Epithelial cell of esophagus (primary cell): Measurements from ENCODE around the gene IFT81.
A peak's percentile ranks its signal among the peaks of the same experiment; 100 is the strongest.

Experiments
- DNase-seq: peaks from one replicate; pipeline ENCODE4 v3.0.0; 2010; ENCODE audit warnings: low read depth
- H3K4me3 ChIP-seq: 2 replicates; pipeline ENCODE4 v1.5.1; 2011; ENCODE audit warnings: mild to moderate bottlenecking, low read length, control low read depth
- CTCF ChIP-seq: IDR thresholded peaks from 2 replicates; pipeline ENCODE4 v1.5.1; 2011; ENCODE audit warnings: low read depth, mild to moderate bottlenecking, low read length, control low read depth, inconsistent platforms; ENCODE audit not compliant: insufficient read depth; ENCODE audit errors: missing control alignments

The IFT81 gene

GRCh38 chr12:110175201-110175600 is 51.0 kb downstream of the IFT81 start:
- no peak for TF ChIP-seq CTCF
- no peak for DNase-seq
- no peak overlapping the region for H3K4me3 ChIP-seq

- H3K4me3 ChIP-seq: no peak overlapping the region
- DNase-seq: no peak
- TF ChIP-seq CTCF: no peak
Measured at GRCh38 chr12:110176745-110177144, 52.6 kb downstream of the IFT81 start.

- no peak for TF ChIP-seq CTCF
- H3K4me3 ChIP-seq: no peak overlapping the region
- peak; percentile 67 for DNase-seq
Measured at GRCh38 chr12:110179291-110179690, 55.1 kb downstream of the IFT81 start.

GRCh38 chr12:110180591-110181005 is 56.4 kb downstream of the IFT81 start:
- DNase-seq: no peak
- H3K4me3 ChIP-seq: no peak overlapping the region
- no peak for TF ChIP-seq CTCF

- no peak for TF ChIP-seq CTCF
- no peak for DNase-seq
- H3K4me3 ChIP-seq: no peak overlapping the region
Measured at GRCh38 chr12:110182281-110182680, 58.1 kb downstream of the IFT81 start.

- no peak for TF ChIP-seq CTCF
- no peak overlapping the region for H3K4me3 ChIP-seq
- no peak for DNase-seq
Measured at GRCh38 chr12:110183386-110183785, 59.2 kb downstream of the IFT81 start.

GRCh38 chr12:110185626-110186025 is 61.5 kb downstream of the IFT81 start:
- no peak overlapping the region for H3K4me3 ChIP-seq
- no peak for DNase-seq
- TF ChIP-seq CTCF: no peak
